CD4-positive, alpha-beta T cell treated with Interleukin-2 at 100 ng/mL for 4 hours (primary cell): Measurements from ENCODE around the gene ZIC2.
"Not testable (repeated sequence)": the region's sequence is repeated elsewhere in the genome, so short reads cannot be mapped to it uniquely, and the experiment has no call there.

Experiments used
- DNase-seq: peaks from one replicate; pipeline ENCODE4 v3.0.0-alpha.2; 2020; ENCODE audit warnings: low spot score

The ZIC2 gene

DNA sequence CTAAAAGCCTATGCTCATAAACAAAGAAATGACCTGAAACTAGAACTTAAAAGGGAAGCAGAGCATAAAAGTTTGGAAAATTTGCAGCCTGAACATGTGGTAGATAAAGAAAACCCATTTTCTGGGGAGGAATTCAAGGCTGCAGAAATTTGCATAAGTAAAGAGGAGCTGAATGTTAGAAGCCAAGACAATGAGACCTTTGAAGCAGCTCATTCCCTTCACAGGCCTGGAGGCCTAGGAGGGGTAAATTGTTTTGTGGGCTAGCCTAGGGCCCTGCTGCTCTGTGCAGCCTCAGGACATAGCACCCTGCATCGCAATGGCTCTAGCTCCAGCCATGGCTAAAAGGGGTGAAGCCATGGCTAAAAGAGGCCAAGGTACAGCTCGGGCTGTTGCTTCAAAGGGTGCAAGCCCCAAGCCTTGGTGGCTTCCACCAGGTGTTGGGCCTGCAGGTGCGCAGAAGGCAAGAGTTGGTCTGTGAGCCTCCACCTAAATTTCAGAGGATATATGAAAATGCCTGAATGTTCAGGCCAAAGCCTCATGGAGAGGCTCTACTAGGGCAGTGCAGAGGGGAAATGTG is 38.3 kb downstream of the ZIC2 start:
- DNase-seq: no peak

DNA sequence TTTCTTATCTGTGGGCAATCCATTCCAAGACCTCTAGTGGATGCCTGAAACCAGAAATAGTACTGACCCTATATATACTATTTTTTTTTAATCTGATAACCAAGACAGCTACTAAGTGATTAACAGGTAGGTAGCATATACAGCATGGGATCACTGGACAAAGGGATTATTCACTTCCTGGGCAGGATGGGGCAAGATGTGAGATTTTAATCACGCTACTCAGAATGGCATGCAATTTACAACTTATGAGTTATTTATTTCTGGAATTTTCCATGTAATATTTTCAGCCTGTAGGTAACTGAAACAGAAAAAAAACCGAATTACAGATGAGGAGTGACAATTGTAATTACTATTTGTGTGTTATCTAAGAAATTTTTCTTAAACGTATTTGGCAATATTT is 41.2 kb downstream of the ZIC2 start:
- no peak for DNase-seq

DNA sequence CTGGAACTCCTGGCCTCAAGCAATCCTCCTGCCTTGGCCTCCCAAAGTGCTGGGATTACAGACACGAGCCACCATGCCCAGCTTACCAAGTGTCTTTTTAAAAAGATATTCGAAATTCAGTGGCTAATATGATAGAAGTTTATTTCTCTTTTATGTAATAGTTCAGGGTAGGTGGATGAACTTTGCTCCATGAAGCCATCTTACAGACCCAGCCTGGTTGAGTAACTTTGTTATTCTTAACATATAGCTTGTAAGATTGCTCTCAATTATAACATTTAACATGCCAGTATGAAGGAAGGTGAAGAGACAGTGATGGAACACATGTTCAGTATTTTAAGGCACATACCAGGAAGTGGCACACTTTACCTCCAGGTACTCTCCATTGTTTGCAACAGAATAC is 42.4 kb downstream of the ZIC2 start:
- DNase-seq: no peak

DNA sequence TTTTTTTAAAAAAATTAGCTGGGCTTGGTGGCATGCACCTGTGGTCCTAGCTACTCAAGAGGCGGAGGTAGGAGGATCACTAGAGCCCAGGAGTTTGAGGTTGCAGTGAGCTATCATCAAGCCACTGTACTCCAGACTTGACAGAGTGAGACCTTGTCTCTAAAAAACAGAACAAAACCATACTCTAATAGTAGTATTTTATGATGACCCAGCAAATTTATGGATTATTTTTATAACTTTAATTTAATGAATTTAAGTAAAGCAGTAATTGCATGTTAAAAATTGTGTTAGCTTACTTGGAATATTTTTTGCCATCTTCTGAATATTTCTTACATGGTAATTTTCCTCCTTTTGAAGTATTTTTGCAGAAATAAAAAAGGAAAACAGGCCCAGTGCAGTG is 48.3 kb downstream of the ZIC2 start:
- no peak for DNase-seq

DNA sequence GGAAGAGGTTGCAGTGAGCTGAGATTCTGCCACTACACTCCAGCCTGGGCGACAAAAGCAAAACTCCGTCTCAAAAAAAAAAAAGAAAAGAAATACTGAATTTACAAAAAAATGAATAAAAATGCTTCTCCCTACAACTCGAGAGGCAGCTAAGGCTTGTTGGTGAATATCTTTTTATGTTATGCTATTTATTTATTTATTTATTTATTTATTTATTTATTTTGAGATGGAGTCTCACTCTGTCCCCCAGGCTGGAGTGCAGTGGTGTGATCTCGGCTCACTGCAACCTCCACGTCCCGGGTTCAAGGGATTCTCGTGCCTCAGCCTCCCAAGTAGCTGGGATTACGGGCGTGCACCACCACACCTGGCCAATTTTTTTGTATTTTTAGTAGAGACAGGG is 51.1 kb downstream of the ZIC2 start:
- DNase-seq: not testable (repeated sequence)

DNA sequence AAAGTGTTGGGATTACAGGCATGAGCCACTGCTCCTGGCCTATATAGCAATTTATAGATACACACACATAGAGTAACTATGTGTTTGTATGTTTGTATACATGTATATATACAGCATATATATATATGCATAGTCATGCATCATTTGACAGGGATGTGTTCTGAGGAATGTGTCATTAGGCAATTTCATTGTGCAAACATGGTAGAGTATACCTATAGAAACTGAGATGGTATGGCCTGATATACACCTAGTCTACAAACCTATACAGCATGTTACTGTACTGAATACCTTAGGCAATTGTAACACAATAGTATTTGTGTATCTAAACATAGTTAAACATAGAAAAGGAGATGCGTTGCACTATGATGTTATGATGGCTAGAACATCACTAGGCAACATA is 54.4 kb downstream of the ZIC2 start:
- DNase-seq: no peak
